Measurements from ENCODE around the gene CSMD2. TPM values are rescaled to one million over a fixed set of nuclear protein-coding genes. Genes with fewer than 3 reads are reported as not detected.

Gene CSMD2
- total RNA-seq, 6 experiments from 2014 or later, result under 0.01 to 0.19 (median 0.09) TPM; not detected in 1

DNA sequence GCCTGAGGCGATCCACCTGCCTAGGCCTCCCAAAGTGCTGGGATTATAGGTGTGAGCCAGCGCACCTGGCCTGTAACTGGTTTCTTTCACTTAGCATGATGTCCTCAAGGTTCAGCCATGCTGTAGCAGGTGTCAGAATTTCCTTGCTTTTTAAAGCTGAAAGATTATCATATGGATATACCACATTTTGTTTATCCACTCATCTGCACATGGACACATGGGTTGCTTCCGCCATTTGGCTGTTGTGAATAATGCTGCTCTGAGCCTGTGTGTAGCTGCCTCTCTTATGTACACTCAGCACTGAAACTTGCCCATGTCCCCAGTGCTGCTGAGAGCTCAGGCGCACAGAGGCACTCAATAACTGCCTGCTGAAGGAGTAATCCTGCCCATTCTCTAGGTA is 11.8 kb downstream of the CSMD2 start:
- TF ChIP-seq CTCF (IDR thresholded peaks at IDR 0.05) (no peak), POLR2A (IDR thresholded peaks at IDR 0.05) (no peak)
- WGBS (ENCODE audit: insufficient coverage, low coverage, low lambda C conversion rate, missing lambda C conversion rate), result 80% methylated on average over 3 of the region's 4 CpGs
- H3K27me3 ChIP-seq, result no peaks in the 10 kb centered on the region
- no peak overlapping the region for H3K27ac ChIP-seq
- DNase-seq (no peak), ATAC-seq (no peak)
- H3K4me1 ChIP-seq, result no peaks in the 10 kb centered on the region
- H3K4me3 ChIP-seq, result no peak overlapping the region
- H3K36me3 ChIP-seq, result no peaks in the 10 kb centered on the region
- no peaks in the 10 kb centered on the region for H3K9me3 ChIP-seq
- intact Hi-C loops (cut with DNase I), result no loop called here

GRCh38 chr1:34149501-34149900 is 15.5 kb downstream of the CSMD2 start:
- ATAC-seq, result no peak
- no peak for DNase-seq
- H3K36me3 ChIP-seq, result no peaks in the 10 kb centered on the region
- H3K4me1 ChIP-seq, result no peaks in the 10 kb centered on the region
- TF ChIP-seq POLR2A (IDR thresholded peaks at IDR 0.05), result no peak
- no peak for TF ChIP-seq CTCF (IDR thresholded peaks at IDR 0.05)
- intact Hi-C loops (cut with DNase I), result no loop called here
- H3K4me3 ChIP-seq, result no peak overlapping the region
- no peaks in the 10 kb centered on the region for H3K27me3 ChIP-seq
- 50% methylated on average over 2 of the region's 3 CpGs for WGBS (ENCODE audit: insufficient coverage, low coverage, low lambda C conversion rate, missing lambda C conversion rate)
- H3K9me3 ChIP-seq, result no peaks in the 10 kb centered on the region
- no peak overlapping the region for H3K27ac ChIP-seq

DNA sequence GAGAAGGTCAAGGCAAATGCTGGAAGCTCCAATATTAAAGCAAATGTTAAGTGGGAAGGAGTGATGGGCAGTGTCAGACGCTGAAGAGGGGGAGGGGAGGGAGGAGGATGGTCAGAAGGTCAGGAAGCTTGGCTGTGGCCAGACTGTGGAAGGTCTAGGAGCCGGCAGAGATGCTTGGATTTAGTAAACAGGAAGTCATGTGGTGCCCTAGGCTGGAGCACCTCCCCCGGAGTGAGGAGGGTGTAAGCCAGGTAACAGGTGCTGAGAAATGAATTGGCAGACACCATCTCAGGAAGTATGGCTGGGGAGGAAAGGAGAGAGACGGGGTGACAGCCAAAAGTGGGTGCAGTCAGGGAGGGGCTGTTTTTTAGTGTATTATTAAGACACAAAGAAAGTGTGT is 17.7 kb downstream of the CSMD2 start:
- ATAC-seq, result no peak
- WGBS (ENCODE audit: insufficient coverage, low coverage, low lambda C conversion rate, missing lambda C conversion rate), result 13% methylated on average over 4 of the region's 4 CpGs
- Histone ChIP-seq H3K27ac (no peak overlapping the region), H3K4me3 (no peak overlapping the region), H3K4me1 (no peaks in the 10 kb centered on the region), H3K36me3 (no peaks in the 10 kb centered on the region), H3K9me3 (no peaks in the 10 kb centered on the region), H3K27me3 (no peaks in the 10 kb centered on the region)
- TF ChIP-seq POLR2A (IDR thresholded peaks at IDR 0.05) (no peak), CTCF (IDR thresholded peaks at IDR 0.05) (no peak)
- DNase-seq, result no peak
- intact Hi-C loops (cut with DNase I), result no loop called here

- no peaks in the 10 kb centered on the region for H3K36me3 ChIP-seq
- no peak overlapping the region for H3K27ac ChIP-seq
- intact Hi-C loops (cut with DNase I), result no loop called here
- H3K4me1 ChIP-seq, result no peaks in the 10 kb centered on the region
- no peak for ATAC-seq
- no peak for TF ChIP-seq CTCF (IDR thresholded peaks at IDR 0.05)
- TF ChIP-seq POLR2A (IDR thresholded peaks at IDR 0.05), result no peak
- H3K27me3 ChIP-seq, result no peaks in the 10 kb centered on the region
- H3K4me3 ChIP-seq, result no peak overlapping the region
- DNase-seq, result no peak
- 76% methylated on average over 6 of the region's 6 CpGs for WGBS (ENCODE audit: insufficient coverage, low coverage, low lambda C conversion rate, missing lambda C conversion rate)
- no peaks in the 10 kb centered on the region for H3K9me3 ChIP-seq
Measured at GRCh38 chr1:34144766-34145165, 20.3 kb downstream of the CSMD2 start.

GRCh38 chr1:34143975-34144374 is 21.1 kb downstream of the CSMD2 start:
- Histone ChIP-seq H3K36me3 (no peaks in the 10 kb centered on the region), H3K27me3 (no peaks in the 10 kb centered on the region), H3K9me3 (no peaks in the 10 kb centered on the region), H3K4me1 (no peaks in the 10 kb centered on the region), H3K27ac (no peak overlapping the region), H3K4me3 (no peak overlapping the region)
- 86% methylated on average over 2 of the region's 2 CpGs for WGBS (ENCODE audit: insufficient coverage, low coverage, low lambda C conversion rate, missing lambda C conversion rate)
- DNase-seq (no peak), ATAC-seq (no peak)
- TF ChIP-seq POLR2A (IDR thresholded peaks at IDR 0.05) (no peak), CTCF (IDR thresholded peaks at IDR 0.05) (no peak)
- intact Hi-C loops (cut with DNase I), result no loop called here
